GM19035 (cell line): ENCODE results near the gene HERPUD1.
"Not testable (repeated sequence)": the region's sequence is repeated elsewhere in the genome, so short reads cannot be mapped to it uniquely, and the experiment has no call there.

Experiments
- ATAC-seq: cut with Tn5 transposase; IDR thresholded peaks from one replicate; pipeline ENCODE4 v1.9.1; 2021; ENCODE audit not compliant: unreplicated experiment

HERPUD1 gene

DNA sequence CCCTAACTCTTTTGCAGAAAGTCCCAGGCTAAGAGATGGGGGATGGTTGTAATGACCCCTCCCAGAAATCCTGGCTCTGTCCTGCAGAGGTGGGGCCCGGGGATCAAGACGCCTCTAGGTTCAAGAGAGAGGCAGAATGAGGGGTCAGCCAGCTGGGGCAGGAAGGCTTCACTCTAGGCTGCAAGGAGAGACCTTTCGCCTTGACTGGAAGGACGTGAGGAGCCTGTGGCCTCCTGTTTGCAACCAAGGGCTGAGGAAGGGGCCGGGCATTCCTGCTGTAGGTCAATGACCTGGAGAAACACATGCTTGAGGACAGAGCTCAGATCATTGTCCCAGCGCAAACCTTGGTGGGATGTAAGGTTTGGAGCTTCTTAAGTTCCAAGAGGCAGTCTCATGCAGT is 21.1 kb downstream of the HERPUD1 start:
- ATAC-seq: no peak

DNA sequence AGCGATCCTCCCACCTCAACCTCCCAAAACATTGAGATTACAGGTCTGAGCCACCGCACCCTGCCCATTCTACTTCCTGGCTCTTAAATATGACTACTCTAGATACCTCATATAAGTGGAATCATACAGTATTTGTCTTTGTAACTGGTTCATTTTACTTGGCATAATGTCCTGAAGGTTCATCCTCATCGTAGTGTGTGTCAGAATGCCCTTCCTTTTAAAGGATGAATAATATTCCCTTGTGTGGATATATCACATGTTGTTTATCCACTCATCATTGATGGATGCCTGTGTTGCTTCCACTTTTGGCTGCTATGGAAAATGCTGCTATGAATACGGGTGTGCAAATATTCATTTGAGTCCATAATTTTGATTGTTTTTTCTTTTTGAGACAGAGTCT is 24.1 kb downstream of the HERPUD1 start:
- no peak for ATAC-seq

DNA sequence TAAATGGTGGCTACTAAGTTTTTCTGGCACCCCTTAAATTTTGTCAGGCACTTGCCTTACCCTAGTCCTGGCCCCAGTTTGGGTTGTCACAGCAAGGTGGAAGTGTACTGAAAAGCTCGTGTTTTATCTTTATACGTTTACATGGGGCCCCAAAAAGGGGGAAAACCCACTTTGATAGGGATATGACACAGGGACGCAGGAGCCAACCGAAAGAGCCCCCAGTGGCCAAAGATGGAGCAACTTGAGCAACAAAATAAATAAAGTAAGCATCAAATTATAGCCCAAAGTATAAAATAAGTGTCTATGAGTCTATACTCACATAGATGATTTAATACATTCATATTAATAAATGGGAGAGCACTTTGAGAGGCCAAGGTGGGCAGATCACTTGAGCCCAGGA is 24.8 kb downstream of the HERPUD1 start:
- ATAC-seq: no peak

DNA sequence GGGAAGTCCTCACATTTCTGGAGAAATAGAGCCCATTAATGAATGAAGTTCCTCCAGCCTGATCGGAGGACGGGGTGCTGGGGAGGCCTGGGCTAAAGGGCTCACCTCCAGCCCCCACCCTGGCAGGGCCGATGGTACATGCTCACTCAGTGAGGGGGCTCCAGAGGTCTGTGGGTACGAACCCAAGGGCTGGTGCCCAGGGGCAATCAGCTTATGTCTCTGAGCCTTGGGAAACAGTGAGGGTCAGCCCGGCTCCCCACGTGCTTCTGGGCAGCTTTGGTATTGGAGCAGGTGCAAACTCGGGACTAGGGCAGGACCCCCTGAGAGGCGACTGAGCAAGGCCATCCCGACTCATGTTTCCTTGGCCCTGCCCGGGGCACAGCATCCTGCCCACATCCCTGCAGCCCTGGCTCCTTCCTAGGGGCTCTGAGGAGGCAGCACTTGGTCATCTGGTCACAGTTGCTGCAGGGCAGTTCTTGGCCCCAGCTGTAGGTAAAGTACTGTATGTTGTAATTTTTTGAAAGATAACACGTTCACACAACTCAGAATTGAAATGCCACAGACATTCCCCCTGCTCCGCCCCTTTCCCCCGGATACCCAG is 28.8 kb downstream of the HERPUD1 start:
- no peak for ATAC-seq

DNA sequence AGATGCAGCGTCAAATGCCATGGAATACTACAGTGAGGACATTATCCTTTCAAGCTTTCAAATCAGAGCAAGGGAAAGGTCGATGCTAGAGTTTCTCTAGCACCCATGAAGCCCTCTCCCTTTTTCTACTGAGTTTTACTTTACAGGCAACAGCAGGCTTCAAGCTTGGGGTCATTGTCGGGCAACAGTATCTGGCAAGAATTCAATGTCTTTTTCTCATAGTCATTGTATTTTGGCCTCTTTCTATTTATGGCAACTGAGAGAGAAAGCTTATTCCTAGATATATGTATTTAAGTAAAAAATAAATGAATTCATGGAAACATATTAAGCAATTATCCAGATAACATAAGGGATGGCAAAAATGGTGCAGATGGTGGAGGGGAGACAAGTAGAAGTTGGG is 29.4 kb downstream of the HERPUD1 start:
- ATAC-seq: no peak

DNA sequence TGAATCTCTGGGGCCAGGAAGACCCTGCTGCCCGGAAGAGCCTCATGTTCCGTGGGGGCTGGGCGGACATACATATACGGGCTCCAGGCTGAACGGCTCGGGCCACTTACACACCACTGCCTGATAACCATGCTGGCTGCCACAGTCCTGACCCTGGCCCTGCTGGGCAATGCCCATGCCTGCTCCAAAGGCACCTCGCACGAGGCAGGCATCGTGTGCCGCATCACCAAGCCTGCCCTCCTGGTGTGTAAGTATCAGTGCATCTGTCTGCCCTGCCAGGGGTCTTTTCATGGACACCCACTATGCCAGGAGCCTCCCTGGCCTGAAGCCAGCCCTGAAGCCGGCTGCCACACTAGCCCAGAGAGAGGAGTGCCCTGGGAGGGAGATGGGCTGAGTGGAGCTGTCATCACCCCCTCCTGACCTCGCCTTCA is 29.9 kb downstream of the HERPUD1 start, which contains the start of gene CETP:
Gene CETP (plus strand): TSS at position 100 of the 431 bp plus-strand sequence. CDS start 30 bp downstream, at position 130.
- ATAC-seq: no peak

DNA sequence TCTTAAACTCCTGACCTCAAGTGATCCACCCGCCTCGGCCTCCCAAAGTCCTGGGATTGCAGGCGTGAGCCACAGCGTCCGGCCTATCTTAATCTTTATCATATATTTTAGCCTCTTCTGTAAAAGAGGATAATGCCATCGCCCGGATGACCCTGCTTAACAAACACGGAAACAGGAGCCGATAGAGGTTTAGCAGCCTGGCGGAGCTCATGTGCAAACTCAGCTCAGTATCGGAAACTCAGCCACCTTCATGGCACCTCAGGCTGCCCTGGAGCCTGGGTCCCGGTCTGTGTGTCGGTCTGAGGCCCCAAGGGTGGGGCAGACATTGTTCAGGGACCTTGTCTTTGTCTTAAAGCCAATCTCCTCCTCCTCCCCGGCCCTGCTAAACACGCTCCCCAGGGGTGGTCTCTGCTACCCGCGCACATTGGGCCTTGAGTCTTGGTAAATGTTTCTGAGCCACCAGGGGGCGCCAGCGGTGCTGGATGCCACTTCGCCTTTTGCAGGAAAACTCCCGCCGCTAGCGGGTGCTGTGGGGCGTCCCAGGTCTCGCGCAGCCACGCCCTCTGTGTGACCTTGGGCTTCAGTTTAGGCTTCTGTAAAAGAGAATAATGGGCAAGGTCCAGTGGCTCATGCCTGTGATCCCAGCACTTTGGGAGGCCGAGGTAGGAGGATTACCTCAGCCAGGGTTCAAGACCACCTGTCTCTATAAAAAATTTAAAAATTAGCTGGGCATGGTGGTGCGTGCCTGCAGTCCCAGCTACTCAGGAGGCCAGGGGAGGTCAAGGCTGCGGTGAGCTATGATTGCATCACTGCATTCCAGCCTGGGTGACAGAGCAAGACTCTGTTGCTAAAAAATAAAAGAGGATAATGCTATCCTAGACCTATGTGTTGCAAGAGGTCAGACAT is 32.6 kb downstream of the HERPUD1 start:
- no peak for ATAC-seq

DNA sequence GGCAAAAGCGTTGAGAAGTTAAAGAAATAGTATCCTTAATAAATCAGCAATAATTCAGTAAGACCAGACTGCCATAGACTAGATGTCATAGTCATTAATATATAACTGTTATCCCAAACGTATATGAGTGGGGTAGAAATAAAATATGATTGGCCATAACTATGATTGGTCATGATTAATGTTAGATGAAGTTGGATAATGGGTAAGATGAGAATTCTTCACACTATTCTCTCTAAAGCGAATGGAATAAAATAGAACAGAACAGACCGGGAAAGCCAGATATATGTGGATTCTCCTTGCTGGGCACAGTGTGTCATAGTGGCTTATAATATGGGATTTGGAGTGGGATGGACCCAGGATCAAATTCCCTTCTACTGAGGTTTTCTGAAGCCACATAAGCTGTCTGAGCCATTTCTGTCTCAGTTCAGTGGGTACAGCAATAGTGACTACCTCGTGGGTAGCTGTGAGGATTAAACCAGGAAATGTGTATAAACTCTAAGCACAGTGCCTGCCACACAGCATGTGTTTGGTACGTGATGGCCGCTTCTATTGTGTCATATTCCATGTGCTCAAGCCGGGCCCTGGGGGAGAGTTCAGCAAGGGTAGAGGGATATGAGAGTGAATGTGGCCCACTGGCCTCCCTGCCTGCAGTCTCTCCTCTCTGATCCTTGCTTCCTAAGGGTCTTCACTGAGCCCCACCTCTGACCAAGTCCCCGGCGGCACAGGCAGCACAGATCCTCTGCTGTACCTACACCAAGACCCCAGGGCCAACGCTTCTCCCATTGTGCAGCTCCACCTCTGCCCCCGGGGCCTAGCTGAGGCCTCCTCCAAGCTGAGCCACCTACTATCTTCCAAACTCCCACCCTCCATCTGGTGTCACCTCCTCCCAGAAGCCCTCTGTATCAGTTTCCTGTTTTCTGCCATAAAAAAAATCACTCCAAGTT is 33.5 kb downstream of the HERPUD1 start:
- ATAC-seq: no peak

DNA sequence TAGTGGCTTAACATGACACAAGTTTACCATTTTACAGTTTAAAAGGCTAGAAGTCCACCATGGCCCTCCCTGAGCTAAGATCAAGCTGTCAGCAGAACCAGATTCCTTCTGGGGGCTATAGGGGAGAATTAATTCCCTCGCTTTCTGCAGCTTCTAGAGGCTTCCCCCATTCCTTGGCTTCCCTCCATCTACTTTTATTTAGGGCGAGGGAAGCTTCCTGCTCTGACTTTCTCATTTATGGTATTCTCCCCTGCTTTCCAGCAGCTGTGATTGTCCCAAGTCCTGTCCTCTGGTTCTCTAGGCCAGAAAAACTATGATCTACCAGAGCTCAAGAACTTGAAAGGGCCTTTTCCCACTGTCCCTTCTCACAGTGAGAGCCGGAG is 34.1 kb downstream of the HERPUD1 start:
- ATAC-seq: no peak

DNA sequence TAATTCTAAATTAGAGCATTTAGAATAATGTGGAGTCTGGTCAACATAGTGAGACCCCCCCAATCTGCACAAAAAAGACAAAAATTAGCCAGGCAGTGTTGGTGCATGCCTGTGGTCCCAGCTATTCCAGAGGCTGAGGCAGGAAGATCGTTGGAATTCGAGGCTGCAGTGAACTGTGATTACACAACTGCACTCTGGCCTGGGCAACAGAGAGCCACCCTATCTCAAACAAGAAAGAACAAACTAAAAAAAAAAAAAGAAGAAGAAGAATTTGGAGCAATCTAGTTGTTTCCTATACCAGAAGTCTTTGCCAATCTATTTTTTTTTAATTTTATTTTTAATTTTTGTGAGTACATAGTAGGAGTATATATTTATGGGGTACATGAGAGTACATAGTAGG is 35.8 kb downstream of the HERPUD1 start:
- no peak for ATAC-seq

DNA sequence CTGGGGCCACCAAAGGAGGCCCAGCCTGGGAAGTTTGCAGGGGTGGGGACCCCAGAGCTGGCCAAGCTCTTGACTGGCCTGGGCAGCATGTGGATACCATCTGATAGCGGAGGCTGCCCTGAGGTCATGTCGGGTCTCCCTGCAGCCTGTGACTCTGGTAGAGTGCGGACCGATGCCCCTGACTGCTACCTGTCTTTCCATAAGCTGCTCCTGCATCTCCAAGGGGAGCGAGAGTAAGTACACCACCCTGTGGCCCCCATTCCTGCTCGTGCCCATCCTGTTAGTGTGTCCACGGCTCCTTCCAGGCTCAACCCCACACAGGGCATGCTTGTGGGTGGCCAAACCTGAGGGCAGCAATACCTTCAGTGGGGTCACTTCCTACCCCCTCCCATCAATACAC is 37.8 kb downstream of the HERPUD1 start:
- no peak for ATAC-seq

DNA sequence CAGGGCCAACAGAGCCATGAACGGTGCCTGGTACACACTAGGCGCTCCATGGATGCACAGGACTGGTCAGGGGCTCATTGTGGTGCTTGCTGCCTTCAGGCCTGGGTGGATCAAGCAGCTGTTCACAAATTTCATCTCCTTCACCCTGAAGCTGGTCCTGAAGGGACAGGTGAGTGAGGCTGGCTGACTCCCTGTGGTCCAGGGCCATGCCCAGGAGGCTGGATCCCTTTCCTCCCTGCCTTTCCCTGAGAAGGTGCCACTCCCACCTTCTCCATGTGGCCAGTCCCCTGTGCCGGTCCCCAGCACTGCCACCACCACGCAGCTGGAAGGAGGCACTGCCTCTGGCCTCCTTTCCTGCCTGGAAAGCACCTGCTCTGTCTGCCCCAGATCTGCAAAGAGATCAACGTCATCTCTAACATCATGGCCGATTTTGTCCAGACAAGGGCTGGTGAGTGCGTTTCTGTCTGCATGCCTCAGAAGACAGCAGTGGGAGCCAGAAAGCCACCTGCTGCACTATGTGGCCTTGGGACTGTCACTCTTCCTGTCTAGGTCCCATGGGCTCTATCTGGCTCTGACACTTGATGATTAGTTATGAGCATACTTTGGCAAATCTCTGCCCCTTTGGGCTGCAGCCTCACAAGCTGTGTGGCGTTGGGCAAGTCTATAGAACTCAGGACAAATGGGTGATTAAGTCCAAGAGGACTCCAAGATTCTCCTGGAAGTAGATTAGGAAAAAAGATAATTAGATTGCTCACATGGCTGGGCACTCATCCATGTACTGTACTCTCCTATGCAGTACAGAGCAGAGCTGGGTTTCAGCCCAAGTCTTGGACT is 39.2 kb downstream of the HERPUD1 start:
- peak; percentile 58 for ATAC-seq

DNA sequence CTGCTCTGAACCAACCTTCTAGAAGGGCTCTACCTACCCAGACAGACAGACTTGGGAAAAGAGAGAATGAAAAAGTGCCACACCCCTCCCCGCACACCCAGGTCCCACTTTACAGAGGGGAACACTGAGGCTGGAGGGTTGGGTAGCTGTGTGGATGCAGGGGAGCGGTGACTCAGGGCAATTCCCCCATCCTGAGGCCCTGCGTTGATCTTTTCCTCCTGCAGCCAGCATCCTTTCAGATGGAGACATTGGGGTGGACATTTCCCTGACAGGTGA is 39.8 kb downstream of the HERPUD1 start:
- ATAC-seq: no peak

DNA sequence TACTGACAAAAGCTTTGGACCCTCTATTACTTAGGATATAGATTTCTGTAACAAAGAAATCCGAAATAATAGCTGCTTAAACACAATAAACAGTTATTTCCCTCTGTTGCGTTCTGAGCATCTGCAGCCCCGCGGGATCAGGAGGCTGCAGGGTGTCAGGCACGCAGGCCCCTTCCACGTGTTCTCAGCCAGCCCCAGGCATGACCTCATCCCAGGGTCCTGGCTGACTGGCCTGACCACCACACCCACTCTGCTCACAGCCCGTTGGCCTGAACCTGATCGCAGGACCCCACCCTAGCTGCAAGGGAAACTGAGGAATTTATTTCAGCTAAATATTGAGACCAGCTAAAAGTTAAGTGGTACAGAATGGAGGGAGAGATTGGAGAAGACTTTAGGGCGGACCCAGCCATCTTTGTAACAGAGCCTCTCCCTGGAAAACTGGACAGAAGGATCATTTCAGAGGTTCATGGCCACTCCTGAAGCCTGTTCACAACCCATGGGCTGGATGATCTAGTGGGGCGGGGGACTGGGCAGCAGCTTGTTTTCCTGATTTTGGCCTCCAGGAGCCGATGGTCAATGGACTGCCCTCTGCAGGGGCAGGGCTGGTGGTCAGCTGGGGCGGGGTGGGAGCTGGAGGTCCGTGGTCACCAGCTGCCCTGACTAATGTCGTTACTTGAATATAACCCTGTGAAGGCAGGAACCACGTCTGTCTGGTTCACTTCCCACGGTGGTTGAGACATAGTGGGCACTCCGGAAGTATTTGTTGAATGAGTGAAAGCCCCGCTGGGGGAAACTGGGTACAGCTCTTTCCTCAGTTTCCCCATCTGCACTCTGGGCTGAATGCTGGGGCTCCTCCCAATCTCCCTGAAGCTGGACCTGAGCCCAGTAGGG is 40.7 kb downstream of the HERPUD1 start:
- no peak for ATAC-seq

DNA sequence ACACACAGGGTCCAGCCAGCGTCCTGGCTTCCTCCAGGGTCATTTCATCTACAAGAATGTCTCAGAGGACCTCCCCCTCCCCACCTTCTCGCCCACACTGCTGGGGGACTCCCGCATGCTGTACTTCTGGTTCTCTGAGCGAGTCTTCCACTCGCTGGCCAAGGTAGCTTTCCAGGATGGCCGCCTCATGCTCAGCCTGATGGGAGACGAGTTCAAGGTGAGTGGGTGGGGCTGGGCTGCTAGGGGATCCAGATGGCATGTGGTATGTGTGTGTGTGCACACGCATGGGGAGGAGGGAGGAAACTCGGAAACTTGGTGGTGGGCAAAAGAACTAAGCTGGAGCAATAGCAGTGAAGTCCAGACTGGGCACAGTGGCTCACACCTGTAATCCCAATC is 41.4 kb downstream of the HERPUD1 start:
- ATAC-seq: no peak

DNA sequence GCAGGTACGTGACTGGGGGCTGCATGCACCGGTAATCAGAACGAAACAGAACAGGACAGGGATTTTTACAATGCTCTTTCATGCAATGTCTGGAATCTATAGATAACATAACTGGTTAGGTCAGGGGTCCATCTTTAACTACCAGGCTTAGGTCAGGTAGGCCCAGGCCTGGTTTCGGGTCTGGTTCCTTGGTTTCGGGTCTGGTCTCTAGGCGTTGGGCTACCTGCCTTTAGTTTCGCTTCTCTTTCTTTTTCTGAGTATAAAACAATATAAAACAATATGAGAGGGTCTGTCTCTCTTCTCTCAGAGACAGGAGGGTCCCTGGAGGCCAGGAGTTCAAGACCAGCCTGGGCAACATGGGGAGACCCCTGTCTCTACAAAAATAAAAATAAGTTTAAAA is 42.0 kb downstream of the HERPUD1 start:
- not testable (repeated sequence) for ATAC-seq

DNA sequence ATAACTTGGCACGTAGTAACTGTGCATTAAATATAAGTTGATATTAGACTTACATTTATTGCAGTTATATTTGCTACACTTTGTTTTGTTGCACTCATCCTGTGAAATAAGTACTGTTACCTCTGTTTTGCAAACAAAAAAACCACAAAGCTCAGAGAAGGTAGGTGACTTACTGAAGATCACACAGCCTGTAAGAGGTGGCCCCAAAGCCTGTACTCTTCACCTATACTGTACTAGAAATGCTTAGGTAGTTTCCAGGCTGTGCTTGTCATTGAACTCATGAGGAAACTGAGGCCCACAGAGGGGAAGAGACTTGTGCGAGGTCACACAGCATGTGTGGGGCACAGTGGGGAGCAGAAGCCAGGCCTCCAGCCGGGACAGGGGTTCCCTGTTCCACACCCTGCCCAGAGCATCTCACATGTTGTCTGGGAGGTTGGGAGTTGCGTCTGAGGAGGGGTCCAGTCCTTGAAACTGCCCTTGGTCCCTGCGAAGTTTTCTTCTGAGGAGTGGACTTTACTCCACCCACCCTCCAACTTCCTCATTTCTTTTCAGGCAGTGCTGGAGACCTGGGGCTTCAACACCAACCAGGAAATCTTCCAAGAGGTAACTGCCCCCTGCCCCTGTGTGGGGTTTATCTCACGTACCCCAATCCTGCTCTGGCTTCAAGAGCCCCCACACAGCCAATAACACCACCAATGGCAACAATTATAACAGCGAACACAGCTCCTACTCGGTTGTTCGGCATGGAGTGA is 42.8 kb downstream of the HERPUD1 start:
- ATAC-seq: no peak

DNA sequence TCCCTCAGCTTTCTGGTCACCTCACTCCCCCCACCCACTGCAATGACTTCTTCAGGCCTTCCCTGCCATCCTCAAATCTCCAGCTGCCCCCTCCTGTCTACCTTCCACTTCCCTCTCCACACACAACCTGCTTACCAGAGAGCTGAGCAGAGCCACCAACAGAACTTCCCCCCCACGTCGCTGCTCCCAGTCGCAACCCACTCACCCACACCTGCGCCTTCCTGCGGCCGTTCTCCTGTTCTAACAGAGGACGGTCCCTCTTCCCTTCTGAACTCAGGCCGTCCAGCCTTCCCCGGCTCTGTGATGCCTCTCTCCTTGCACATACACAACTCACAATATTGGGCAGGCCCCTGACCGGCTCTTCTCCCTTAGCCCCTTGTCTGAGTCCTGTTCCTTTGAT is 43.8 kb downstream of the HERPUD1 start:
- ATAC-seq: no peak

DNA sequence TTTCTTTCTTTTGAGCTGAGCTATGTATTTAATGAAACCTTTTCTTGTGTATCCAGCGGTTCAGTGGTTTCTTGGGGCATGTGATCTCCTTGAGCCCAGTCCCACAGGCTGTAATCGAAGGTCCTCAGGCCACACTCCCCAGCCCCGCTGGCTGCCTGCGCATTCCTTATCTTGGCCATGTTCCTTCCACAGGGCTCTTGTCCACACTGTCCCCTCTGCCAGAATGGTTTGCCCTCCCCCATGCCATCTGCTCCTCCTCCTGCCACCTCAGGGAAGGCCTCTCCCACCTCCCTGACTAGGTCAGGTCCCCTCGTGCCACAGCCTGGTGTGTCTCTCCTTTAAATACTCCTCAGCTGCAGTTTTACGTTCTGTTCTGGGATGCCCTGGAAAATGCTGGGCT is 45.3 kb downstream of the HERPUD1 start:
- ATAC-seq: no peak
